ENCODE results near the gene NAA35.
"Not testable (repeated sequence)": the region's sequence is repeated elsewhere in the genome, so short reads cannot be mapped to it uniquely, and the experiment has no call there.

Gene NAA35

DNA sequence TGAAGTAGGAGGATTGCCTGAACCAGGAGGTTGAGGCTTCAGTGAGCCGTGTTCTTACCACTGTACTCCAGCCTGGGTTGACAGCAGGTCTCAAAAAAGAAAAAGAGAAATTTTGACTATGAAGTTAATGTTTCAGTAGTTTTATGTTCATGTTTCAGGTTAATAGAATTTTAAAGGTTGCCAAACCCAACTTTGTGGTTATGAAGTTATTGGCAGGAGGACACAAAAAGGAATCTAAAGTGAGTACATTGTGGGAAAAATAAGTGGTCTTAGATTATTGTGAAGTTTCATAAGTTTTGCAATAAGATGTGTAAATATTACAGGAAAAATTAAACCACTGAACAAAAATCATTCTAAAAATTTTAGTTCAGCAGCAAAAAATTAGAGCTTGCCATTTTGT lies 79.8 kb downstream of the NAA35 start:
- no peak overlapping the region for H3K4me3 ChIP-seq
- no peak overlapping the region for H3K27ac ChIP-seq

DNA sequence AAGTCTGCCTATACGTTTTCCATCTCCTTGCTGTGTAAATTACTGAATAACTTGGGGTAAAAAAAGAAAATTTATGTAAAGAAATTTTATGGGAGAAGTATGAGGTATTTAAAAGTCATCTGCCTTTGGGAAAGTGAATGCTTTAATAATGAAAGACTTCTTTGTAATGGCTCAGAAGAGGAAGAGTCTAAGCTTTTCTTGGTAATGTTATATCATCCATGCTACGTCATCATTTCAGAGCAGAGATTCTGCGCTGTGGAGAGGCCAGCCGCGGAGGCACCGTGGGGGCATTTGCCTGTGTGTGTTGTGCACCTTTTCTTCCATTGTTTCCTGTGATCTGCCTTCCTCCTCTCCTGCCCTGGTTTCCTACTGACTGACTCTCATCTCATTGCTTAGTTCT lies 80.2 kb downstream of the NAA35 start:
- peak overlapping the region in 1 of 21 experiments; percentile 6 for H3K27ac ChIP-seq
- no peak overlapping the region for H3K4me3 ChIP-seq

DNA sequence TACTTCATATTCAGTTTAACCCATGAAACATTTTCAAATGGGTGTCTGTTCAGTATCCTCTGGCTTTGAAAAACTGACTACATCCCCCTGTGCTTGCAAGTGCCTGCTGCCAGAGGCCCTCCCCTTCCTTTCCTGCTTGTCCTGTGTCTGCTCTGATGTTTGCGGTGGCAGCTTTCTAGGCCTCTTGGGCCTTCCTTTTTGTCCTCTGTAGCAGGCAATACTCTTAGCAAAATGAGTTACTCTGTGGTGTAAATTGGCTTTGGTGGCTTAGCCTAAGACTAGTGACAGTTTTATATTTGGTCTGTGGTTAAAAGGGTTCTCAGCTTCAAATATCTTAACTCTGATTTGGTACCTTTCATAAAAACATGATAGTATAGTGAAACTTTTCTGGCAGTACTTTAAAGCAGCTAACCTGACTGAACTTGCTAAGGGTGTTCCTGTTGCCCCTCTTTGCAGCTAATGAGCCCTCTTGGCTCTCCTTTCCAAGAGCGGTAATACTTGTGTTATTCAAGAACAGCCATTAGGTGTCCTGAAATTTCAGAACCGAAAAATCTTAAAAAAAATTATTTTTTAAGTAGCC lies 81.8 kb downstream of the NAA35 start:
- Histone ChIP-seq H3K27ac (peak overlapping the region in 1 of 21 experiments; percentile 49), H3K4me3 (no peak overlapping the region)

DNA sequence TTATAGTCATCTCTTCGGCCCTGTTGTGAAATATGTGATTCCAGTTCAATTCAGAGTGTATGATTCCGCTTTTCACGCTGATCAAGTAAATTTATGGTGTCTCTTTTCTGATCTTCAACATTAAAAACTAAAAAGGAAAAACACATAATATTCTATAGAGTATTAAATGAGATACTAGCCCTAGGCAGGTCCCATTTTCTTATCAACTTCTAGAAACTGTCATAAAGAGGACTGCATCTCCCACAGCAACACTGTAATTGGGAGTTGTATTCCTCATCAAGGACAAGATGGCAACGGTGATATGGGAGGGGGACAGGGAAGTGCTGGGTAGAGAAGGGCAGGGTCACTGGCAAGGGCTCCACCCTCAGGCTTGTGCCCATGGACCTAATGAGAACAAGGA lies 86.8 kb downstream of the NAA35 start:
- H3K27ac ChIP-seq: no peak overlapping the region
- no peak overlapping the region for H3K4me3 ChIP-seq

DNA sequence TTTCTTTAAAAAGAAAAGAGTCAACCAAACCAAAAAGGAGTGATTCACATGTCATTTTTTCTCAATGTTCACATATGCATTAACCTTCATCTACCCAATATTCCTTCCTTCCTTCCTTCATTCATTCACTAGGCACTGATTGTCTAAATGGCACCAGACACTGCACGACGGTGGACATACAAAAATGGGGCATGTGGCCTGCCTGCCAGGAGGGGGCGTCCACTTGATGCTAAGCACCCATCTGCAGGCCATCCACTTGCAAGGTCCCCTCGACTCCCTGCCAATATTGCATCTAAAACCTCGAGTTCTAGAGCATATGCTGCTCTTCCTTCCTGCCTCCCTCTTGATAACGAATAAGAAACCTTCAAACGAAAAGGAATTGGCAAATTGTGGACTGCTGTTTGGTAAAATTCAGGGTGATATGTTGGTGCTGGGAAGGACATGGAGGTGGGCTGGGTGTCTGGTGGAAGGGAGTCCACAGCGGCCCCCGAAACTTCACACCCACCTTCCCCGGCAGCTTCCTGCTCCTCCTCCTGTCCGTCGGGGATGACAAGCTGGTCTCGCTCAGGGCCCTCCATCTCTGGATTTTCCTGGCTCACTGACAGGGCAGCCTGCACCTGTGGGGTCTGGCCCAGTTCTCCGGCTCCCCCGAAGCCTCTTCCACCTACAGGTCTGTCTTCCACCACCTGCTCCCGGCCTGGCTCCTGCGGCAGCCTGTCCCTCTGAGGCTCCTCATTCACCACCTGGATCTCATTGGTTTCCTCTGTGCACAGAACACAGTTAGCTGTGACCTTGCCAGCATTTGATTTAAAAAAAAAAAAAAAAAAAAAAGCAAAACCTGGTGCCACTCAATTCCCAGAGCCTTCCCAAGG lies 94.2 kb downstream of the NAA35 start:
- H3K27ac ChIP-seq: no peak overlapping the region
- H3K4me3 ChIP-seq: no peak overlapping the region

DNA sequence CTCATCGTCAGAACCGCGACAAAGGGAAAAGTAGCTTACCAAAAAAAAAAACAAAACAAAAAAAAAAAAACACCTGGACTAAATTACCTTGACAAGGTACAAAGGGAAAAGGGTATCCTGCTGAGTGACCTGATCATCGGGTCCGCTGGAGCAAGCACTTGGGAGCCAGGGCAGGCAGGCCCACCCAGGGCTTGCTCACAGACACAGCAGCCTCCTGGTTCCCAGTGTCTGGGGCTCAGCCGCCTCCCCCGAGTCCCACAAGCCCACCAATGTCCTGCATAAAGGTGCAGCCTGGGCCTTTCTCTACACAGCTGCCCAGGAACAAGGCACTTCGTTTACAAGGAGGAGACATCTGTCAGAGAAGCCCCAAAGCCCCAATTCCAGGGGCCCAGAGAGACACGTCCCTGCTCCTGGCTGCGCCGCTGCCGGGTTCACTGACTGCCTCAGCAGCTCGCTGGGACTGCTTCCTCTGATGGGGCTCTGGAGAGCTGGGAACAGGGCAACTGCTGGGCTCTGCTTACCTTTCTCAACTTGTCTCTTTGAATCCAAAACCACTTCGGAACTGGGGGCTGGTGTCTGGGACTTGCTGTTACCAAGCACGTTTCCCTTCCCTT lies 95.0 kb downstream of the NAA35 start:
- no peak overlapping the region for H3K4me3 ChIP-seq
- no peak overlapping the region for H3K27ac ChIP-seq

DNA sequence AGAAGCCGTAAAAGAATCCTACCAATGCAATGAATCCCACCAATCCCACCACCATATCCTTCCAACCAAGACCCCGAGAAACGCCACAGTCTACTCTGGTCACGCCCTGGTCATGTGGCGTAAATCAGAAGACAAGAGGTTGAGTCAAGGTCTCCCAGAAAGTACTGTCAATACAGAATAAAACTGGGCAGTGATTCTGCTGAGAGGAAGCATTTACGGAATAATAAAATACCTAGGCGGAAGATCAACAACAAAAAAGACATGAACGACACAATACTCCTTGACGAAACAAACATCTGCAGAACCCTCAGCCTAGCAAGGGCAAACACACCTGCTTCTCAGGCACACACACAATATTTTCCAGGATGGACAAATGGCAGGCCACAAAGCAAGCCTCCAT lies 95.6 kb downstream of the NAA35 start:
- Histone ChIP-seq H3K4me3 (no peak overlapping the region), H3K27ac (no peak overlapping the region)

DNA sequence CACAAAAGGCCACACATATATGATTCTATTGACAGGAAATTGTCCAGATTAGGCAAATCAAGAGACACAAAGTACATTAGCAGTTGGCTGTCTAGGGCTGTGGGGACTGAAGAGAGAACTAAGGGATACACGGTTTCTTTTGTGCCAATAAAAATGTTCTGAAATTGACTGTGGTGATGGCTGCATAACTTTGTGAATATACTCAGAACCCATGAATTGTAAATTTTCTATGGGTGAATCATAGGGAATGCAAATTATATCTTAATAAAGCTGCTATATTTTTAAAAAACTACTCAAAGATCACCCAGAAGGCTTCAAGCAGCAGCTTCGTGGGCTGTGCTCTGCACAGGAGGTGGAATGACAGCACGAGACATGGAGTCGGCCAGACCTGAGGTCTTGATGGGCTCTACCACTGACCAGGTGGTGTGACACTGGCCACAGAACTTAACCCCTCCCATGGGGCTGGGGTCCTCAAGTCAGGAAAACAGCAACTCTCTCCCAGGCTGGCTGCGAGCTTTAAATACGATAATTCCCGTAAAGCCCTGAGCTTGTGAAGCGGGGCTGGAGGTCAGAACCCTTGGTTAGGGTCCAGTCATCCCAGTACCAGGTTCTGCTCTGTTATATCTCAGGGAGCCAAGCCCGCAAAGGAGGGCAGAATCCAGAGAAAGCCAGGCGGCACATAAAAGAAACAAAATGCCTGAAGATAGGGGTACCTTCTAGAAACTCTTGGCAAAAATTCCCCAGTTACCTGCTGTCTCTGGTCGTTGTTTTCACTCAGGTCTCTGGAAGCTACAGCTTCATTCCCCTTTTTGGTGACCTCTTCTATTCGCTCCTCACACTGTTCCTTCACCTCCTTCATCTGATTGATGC lies 99.3 kb downstream of the NAA35 start:
- peak overlapping the region in 1 of 21 experiments; percentile 30 for H3K27ac ChIP-seq
- H3K4me3 ChIP-seq: no peak overlapping the region

DNA sequence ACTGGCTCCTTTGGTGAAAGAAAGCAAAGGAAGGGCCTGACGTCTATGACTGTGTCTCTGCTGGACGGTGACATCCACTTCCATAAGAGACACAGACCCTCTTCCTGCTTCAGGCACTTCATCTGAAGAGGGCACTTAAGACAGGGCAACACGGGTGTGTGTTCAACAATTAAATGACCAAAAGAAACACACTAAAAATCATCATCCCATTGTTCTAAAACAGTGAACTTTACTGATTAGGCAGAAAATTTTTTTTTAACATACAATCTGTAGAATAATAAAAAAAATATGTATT lies 99.9 kb downstream of the NAA35 start:
- Histone ChIP-seq H3K27ac (peak overlapping the region in 3 of 21 experiments; percentile 8 to 30 (median 13)), H3K4me3 (no peak overlapping the region)

DNA sequence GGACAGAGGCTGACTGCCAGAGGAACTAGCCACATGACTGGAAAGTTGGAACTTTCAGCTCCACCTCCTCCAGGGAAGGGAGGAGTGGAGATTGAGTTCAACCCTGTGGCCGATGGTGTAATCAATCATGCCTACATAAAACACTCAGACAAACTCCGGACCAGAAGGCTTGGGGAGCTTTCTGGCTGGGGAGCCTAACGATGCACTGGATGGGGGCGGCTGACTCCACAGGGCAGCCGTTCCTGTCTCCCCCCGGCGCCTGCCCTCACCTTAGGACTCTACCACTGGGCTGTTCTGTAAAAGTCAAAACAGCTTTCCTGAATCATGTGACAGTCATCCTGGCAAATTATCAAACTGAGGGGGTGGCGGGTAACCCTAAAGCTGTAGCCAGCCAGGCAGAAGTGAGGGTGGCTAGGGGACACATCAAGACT lies 100.4 kb downstream of the NAA35 start:
- Histone ChIP-seq H3K4me3 (no peak overlapping the region), H3K27ac (peak overlapping the region in 2 of 21 experiments; percentile 8 to 13)

DNA sequence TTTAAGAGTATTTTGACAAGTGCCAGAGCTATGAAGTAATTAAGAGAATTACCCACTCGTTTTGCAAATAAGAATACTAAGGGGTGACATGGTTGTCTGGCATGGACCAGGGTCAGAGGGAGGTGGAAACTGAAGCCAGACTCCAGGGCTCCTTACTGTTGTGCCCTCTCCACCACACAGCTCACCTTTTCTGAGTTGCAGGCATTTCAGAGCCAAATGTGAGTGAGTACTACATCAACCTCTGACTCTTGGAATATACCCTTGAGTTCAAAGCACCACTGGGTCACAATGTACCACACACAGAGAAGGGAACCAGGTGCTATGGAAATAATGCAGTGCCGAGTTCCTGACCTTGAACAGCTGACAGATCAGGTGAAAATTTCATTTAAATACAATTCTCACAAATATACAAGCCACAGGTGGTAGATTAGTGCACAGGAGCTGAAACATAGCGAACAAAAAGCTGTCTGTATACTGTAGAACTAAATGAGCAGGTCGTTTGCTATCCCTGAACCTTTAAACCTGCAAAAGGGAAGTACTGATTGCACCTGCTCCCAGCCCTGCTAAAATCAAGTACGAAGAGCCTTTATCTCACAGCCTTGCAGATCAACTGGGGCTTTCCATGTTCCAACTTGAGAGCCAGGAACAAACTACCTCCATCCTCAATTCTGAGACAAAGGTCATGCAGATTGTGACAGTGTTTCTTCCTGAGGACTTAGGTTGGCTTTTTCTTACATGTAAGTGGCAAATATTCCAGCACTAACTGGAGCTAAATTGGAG lies 101.4 kb downstream of the NAA35 start:
- no peak overlapping the region for H3K4me3 ChIP-seq
- H3K27ac ChIP-seq: no peak overlapping the region

DNA sequence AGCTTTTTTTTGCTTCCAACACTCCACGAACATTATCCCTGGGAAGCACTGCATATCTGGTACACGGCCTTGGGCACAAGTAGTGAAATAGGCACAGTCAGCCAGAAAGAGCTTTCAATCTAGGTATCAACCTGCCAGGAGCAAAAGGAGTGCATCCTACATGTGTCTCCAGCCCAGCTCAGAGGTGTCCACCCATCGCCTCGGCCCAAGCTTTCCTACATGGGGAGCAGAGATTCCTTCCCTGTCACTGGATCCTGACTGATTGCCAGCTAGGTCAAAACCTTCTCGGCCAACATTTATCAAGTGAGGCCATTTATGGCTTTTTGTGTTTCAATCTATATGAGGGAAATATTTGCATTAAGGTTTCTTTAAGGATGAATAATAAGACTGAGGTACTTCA lies 102.6 kb downstream of the NAA35 start:
- no peak overlapping the region for H3K4me3 ChIP-seq
- H3K27ac ChIP-seq: no peak overlapping the region

DNA sequence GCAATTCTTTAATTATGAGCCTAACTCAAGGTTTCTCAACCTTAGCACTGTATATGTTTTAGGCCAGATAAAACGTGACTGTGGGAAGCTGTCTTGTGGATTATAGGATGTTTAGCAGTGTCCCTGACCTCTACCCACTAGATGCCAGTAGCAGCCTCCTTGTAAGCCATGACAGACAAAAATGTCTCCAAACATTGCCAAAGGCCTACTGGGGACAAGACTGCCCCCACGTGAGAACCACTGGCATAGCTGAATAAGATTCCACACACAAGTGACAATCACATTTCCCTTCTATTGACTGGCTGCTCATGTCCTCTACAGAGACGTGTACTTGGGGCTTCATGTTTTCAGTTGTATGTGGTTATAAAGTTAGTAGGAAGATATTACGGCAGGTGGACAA lies 103.1 kb downstream of the NAA35 start:
- H3K4me3 ChIP-seq: no peak overlapping the region
- H3K27ac ChIP-seq: no peak overlapping the region

DNA sequence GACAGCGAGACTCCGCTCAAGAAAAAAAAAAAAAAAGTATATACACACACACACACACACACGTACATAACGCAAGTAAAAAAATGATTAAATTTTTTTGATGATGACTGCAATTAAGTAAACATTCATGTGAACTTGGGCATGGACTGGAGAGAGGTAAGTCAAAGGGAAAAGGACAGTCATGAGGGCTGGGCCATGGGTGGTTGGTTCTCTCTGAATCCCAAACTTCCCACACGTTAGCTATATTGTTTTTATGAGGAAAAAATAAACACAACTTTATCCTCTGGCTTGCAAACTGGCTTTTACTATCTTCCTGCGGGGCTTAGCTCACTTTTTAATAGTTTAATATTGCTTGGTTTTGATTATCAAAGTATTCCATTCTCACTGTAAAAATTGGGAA lies 104.7 kb downstream of the NAA35 start:
- no peak overlapping the region for H3K4me3 ChIP-seq
- no peak overlapping the region for H3K27ac ChIP-seq

DNA sequence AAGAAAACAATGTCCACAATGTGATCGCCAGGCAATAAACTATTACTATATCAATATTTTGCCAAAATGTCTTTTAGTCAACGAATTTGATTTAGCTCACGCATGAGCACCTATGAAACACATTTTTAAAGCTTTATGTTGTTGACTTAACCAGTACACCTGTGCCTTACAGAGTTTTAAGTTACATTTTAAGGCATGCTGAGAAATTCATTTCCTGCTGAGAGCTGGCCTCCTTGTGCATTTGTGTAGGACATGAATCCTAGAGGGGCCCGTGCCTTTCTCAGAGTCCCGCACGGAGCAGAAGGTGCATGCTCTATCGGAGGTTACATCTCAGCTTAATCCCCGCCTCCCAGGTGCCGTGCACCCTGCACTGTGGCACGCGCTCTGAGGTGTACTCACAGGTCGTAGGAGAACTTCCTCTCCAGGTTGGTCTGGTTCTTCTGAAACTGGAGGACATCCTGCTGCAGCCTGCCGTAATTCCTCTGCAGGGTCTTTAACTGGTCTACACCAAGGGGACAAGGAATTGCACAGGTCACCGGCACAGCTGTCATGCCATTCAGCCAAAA lies 105.2 kb downstream of the NAA35 start:
- Histone ChIP-seq H3K4me3 (no peak overlapping the region), H3K27ac (no peak overlapping the region)

DNA sequence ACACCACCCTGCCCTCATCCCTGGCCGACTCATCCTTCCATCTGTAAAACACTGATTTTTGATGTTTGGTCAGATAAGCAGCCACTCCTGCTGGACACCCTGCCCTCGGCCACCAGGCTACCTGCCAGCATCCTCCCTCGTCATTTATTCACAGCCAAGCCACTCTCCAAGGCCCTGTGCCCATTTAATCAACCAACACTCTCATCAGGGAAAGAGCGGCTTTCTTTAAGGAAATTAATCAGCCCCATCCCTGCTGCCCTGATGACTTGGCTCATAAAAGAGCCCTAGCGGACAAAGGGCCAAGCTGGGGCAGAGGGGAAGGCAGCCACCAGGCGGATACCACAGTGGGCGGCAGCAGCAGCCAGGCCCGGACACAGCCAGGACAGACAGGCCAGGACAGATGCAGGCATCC lies 106.0 kb downstream of the NAA35 start:
- Histone ChIP-seq H3K27ac (no peak overlapping the region), H3K4me3 (no peak overlapping the region)

DNA sequence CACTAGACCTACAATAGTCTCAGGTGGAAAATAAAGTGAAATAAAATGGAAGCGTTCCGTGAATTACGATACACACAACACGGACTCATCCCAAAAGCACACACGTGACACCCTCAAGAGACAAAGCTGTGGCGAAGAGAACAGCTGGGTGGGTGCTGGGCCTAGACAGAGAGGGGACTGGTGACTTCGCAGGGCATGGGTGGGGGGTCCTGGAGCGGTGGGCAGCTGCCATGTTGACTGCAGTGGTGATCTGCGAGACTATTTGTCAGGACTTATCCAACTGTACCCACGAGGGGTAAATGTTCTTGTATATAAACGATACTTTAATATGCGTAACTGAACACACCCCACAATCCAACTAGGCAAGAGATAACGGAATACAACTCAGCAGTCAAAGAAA lies 106.4 kb downstream of the NAA35 start:
- Histone ChIP-seq H3K4me3 (no peak overlapping the region), H3K27ac (no peak overlapping the region)

DNA sequence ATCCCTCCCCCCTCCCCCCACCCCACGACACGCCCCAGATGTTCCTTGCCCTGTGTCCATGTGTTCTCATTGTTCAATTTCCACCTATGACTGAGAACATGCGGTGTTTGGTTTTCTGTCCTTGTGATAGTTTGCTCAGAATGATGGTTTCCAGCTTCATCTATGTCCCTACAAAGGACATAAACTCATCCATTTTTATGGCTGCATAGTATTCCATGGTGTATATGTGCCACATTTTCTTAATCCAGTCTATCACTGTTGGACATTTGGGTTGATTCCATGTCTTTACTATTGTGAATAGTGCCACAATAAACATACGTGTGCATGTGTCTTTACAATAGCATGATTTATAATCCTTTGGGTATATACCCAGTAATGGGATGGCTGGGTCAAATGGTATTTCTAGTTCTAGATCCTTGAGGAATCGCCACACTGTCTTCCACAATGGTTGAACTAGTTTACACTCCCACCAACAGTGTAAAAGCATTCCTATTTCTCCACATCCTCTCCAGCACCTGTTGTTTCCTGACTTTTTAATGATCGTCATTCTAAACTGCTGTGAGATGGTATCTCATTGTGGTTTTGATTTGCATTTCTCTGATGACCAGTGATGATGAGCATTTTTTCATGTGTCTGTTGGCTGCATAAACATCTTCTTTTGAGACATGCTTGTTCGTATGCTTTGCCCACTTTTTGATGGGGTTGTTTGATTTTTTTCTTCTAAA lies 107.2 kb downstream of the NAA35 start:
- H3K4me3 ChIP-seq, H3K27ac ChIP-seq: not testable (repeated sequence)

Data from skin epidermis (tissue), 12 donors.